ENCODE measurements around the gene SRSF10.
"Not testable (repeated sequence)": the region's sequence is repeated elsewhere in the genome, so short reads cannot be mapped to it uniquely, and the experiment has no call there.

SRSF10 gene

DNA sequence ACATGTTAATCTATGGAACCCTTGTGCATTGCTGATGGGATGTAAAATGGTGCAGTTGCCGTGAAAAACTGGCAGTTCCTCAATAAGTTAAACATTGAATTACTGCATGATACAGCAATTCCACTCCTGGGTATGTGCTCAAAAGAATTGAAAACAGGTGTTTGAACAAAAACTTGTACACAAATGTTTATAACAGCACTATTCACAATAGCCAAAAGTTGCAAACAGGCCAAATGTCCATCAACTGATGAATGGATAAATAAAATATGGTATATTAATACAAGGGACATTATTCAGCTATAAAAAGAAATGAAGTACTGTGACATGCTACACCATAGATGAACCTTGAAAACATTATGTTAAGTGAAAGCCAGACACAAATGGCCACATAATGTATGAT lies 17.7 kb upstream of the SRSF10 start:
- no peak for DNase-seq (ENCODE audit: low read depth in 2 of 2)

DNA sequence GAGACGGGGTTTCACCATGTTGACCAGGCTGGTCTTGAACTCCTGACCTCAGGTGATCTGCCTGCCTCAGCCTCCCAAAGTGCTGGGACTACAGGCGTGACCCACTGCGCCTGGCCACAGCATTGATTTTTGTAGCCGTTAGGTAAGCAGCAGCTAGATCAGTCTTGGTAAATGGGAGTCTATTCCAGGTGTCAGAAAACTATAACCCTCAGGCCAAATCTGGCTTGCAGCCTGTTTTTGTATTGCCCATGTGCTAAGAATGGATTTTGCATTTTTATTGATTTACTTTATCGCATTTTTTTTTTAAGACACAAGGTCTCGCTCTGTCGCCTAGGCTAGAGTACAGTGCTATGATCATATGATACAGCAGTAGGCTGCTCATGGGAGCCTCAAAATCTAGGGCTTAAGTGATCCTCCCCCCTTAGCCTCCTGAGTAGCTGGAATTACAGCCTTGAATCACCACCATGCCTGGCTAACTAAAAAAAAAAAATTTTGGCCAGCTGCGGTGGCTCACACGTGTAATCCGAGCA lies 16.6 kb upstream of the SRSF10 start:
- DNase-seq (ENCODE audit: low read depth in 2 of 2) = no peak

DNA sequence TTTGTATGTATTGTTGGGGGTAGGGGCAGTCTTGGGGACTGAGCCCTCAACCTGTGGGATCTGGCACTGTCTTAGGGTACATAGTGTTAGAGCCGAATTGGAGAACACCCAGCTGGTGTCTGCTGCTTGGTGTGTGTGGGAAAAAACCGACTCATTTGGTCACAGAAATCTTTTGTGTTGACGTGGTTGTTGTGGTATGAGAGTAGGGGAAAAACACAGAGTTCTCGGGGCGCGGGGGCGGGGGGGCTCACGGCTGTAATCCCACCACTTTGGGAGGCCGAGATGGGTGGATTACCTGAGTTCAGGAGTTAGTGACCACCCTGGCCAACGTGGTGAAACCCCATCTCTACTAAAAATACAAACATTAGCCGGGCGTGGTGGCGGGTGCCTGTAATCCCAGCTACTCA lies 15.3 kb upstream of the SRSF10 start:
- no peak for DNase-seq (ENCODE audit: low read depth in 2 of 2)

DNA sequence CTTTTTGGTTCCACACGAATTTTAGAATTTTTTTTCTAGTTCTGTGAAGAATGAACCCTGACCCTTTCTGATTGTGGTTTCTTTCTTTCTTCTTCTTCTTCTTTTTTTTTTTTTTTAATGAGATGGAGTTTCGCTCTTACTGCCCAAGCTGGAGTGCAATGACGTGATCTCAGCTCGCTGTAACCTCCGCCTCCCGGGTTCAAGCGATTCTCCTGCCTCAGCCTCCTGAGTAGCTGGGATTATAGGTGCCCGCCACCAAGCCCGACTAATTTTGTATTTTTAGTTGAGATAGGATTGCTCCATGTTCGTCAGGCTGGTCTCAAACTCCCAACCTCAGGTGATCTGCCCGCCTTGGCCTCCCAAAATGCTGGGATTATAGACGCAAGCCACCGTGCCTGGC lies 11.9 kb upstream of the SRSF10 start:
- not testable (repeated sequence) for DNase-seq (ENCODE audit: low read depth in 2 of 2)

DNA sequence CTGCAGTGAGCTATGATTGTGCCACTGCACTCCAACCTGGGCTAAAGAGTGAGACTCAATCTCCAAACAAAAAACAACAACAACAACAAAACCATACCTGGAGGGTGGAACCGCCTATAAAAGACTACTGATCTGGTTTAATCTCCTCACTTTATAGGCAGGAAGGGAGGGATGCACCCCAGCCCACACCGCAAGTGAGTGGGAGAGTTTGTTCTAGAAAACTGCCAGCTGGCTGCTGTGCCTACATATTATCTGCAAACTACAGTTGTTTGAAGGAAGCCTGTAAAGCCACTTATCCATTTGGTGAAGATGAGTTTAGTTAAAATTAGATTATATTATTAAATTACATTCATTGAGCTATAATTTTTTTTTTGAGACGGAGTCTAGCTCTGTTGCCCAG lies 9.1 kb upstream of the SRSF10 start:
- DNase-seq (ENCODE audit: low read depth in 2 of 2) = no peak

DNA sequence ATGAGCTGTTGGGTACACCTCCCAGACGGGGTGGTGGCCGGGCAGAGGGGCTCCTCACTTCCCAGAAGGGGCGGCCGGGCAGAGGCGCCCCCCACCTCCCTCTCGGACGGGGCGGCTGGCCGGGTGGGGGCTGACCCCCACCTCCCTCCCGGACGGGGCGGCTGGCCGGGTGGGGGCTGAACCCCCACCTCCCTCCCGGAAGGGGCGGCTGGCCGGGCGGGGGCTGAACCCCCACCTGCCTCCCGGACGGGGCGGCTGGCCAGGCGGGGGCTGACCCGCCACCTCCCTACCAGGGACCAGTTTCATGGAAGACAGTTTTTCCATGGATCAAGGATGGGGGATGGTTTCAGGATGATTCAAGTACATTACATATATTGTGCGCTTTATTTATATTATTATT lies 6.9 kb upstream of the SRSF10 start:
- not testable (repeated sequence) for DNase-seq (ENCODE audit: low read depth in 2 of 2)

DNA sequence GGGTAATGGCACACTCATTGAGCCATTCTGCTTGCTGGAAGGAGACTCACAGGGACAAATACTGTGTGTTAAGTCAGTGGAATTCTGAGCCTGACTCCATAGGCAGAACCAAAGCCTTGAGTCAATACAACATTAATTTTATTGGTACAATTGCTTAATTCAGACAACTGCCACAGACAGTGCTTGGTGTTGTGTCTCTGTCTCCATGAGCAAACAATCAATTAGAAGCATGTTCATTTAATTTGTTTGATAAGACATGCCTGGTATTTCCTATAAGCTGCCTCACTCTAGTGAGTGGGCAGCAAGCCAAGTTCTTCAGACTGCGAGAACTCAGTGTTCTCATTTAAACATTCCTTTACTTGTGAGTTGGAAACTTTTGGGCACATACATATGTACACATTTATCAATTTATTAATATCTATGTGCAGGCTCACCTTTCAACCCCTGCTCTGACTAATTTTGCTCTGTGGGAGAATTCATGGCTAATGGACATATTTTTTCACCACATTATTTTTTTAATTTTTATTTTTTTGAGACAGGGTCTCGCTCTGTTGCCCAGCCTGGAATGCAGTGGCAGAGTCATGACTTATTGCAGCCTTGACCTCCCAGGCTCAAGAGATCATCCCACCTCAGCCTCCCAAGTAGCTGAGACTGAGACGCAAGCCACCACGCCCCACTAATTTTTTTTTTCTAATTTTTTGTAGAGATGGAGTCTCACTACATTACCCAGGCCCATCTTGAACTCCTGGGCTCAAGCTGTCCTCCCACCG lies 4.5 kb upstream of the SRSF10 start:
- no peak for DNase-seq (ENCODE audit: low read depth in 2 of 2)

DNA sequence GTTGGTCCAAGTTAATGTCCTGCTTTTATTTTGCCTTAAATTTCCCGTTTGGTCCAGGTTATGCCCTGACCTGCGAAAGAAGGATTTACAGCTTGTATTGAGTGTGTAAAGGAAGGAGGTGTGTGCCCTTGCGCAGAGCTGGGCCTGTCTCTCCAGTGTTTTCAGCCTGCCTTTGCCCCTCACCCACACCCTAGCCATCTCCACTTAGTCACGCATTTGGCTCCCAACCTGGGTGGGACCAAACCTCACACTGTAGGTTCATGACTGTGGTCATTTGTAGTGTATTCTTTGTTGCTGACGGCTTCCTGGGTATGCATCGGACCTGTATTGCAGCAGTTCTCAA lies 572 bp upstream of the SRSF10 start:
- DNase-seq (ENCODE audit: low read depth in 2 of 2) = peak; percentile 47 to 68

DNA sequence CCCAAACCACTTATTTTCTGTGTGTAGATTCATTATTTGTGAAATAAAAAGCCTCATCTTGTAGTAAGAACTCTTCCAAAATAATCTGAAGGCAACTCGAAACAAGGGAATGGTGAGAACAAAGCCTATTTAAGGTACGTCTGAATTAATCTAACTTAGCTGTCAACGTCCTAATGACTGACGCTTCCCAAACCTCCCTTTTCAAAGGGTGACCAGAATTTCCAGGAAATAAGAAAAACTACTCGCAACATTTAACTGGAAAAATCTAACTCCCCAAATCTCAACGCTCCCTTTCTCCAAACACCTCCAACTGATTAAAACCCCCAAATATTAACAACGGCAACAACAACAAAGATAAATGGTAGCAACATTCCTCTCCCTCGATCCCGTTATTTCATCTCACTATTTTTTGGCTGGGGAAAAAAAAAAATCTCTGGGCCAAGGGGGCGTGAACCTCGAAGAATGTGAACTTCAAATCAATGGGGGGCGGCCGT lies 693 bp downstream of the SRSF10 start:
- DNase-seq (ENCODE audit: low read depth in 2 of 2) = no peak

DNA sequence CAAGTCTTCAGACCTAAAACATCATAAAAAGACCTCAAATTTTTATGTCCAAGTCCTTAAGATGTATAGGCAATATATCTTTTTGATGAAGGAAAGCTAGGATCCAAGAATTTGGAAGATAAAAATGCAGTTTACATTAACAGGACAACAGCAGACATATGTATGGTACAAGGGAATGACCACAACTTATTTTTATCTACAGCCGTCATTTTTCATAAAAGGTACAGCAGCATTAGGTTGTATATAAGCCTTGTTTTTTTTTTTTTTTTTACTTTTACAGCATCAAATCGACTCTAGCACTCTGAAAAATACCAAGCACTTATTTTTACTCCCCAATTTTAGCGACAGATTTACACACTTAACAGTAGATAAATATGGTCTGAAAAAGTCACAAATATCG lies 1.3 kb downstream of the SRSF10 start:
- no peak for DNase-seq (ENCODE audit: low read depth in 2 of 2)

DNA sequence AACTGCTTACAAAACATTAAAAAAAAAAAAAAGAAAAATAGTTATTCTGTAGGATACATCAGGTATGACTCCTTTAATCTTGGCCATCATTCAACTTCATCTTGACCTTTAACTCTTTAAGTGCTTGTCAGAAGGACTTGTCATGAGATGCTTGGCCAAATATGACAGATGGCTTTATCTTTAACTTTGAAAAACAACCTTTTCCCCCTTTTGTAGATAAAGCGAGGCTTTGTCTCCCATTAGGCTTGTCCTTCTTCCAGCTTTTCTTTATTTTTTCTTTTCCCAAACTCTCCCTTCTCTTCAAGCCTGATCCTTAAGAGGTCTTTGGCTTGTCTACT lies 2.3 kb downstream of the SRSF10 start:
- no peak for DNase-seq (ENCODE audit: low read depth in 2 of 2)

DNA sequence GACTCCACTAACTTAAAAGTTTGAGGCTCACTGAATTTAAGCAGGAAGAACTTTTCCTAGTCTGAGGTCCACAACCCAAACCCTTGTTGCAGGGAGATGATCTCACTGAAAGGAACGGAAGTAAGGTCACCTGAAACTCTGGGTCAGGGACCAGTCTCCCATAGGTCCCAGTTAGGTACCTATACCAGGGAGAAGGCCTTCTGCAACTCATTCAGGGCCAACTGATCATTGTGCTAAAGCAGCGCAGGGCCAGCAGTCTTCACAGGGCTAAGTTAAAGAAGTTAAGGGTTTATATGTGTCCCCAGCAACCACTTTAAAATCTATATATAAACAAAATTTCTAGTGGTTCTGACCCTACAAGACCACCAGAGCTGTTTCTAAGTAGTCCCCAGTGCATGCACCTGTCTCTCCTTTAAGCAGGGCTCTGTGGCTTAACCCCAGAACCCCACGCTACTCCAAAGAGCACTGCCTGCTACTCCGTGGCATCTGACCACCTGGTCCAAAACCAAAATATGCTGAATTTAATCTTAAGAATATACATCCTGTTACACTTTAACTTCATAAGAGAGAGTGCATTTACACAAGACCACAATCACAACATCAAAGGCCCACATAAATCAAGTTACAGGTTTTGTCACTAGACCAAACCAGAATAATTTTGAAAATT lies 2.8 kb downstream of the SRSF10 start:
- no peak for DNase-seq (ENCODE audit: low read depth in 2 of 2)

DNA sequence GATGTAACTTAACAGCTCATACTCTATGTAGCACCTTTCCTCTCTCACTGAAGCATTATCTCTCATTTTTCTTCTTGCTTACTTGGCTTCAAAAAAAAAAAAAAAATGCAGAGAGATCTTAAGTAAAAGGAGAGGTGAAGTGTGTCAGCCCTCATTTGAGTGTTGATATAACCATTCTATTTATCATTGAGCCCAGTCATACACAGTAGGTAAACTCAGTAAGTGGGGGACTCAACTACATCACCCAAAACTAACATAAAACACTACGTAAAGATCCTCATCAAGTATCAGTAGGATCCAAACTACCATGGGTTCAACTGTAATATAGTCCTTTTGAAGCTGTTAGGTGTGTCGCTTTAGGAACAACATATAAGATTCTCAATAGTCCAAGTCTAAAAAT lies 12.3 kb downstream of the SRSF10 start:
- no peak for DNase-seq (ENCODE audit: low read depth in 2 of 2)

DNA sequence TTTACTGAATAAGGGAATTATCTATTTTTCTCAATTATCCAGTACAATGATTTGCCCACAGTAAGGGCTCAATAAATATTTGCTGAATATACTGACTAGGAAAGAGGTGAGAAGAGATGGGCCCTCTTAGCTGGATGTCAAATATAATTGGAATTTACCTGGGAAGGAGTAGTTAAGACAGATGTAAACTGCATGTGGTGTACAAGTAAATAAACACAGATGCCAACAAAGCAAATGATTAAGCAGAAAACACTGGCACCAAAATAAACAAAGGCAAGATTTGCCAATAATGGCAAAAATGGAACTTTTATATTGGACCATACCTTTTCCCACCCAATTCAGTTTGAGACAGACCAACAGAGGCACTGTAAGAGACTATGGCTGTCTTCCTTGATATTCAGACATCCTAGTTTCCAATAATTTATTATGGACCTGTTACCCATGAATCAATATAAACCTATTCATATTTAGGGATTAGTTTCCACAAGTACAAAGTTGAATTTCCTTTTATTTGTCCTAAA lies 13.1 kb downstream of the SRSF10 start:
- DNase-seq (ENCODE audit: low read depth in 2 of 2) = no peak

DNA sequence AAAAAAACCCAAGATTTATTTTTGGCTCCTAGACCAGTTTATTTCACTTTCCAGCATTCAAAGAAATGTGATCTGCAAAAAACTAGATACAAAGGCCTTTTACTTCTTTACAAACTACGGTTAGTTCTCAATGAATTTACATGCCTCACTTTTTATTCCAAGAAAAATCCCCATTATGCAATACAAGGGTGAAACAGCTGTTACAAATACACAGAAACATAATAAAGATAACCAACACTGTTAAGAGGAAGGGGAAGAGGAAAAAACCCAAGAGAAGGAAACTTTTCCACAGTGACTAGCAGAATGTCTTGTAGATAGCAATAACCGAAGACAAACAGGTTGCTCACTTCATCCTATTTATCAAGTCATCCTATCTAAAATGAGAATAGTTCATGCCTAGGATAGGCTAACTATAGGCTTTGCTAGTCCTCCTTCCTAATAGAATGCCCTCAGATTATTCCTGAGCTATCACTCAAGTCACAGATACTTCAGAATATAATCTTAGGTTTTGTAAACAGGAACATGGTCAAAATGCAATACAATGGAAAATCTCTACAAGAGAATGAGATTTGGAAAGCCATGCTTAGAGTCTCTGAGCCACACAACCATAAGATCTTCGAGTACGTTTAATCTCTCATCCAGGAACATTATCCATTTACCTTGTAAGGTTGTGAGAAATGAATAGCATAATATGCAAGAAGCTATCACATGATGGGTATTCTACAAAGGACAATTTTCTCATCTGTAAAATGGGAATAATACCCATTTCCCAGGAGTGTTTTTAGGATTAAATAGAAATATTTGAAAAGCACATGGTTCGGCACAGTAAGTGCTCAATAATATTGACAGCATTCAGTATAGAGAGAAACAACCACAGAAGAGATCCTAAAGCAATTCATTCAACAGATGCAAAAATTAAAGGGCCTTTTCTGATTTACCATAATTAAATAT lies 15.1 kb downstream of the SRSF10 start:
- no peak for DNase-seq (ENCODE audit: low read depth in 2 of 2)

DNA sequence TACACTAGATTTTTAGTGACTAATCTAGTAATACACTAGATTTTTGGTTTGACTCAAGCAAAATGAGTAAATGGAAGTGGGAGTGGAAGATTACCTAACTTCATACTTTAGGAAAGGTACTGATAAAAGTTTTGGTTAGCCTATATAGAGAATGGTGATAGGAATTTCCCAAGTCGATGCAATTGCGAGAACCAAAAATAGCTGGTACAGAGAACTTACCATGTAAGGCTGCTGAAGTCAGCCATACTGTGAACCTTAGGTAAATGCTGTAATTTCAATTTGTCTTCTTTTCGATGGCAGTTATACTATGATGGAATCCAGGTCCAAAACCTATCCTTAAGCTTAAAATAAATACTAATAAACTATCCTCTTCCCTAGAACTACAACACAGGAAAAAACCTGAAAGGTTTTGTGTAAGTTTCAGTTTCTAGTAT lies 15.9 kb downstream of the SRSF10 start:
- DNase-seq (ENCODE audit: low read depth in 2 of 2) = no peak

DNA sequence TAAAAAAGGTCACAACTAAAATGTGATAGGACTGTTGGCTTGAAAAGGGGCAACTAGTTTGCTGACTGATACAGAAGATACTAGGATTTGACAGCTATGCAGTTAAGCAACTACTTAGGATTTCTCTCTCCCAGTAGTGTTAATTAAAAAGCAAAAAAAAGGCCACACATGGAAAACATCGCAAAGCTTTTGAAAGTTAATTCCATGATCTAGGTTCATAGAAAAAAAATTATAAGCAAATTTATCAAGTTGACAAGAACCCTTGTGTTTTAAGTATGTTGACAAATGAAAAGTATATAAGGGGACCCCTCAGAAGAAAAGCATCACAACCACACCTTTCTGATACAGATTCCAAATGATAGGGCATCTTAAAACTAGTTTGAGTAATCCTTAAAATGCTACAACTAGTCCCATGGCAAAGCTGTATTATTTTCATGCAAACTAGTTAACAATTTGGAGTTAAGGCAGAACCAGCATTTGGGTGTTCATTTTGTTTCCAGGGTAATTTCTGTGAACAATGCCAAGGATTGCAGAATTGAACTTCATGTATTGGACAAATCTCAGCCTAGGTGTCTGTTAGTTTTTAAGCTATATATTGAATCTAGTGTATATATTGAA lies 16.4 kb downstream of the SRSF10 start:
- DNase-seq (ENCODE audit: low read depth in 2 of 2) = no peak

DNA sequence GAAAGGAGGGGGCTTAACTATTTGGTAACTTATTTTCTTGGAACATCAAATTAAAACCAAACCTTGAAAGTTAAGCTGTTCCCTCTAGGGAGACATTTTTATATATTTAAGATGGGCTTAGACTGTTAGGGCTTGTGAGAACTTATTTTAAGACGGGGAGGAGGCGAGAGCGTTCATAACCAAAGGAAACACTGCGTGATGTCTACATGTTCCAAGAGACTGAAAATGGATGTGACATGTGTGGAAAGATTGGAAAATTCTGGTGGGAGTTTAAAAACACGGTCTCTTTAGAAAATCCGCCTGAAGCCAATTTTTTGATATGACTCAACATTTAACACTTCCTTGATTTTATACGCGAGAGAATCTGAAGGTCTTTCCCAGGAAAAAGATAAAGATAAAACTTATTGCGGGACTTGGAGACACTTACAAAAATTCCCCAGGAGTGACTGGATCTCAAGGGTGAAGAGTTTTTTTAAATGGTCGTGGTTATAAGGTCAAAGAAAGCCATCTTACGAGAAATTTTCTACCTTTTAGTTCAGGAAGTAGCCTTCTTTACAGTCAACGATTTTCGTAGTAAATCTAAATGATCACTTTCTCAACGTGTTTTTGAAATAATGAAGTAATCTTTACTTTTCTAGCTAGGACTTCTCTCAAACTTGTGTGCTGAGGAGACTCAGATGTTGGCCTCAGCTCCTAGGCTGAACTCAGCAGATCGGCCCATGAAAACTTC lies 19.7 kb downstream of the SRSF10 start:
- no peak for DNase-seq (ENCODE audit: low read depth in 2 of 2)

DNA sequence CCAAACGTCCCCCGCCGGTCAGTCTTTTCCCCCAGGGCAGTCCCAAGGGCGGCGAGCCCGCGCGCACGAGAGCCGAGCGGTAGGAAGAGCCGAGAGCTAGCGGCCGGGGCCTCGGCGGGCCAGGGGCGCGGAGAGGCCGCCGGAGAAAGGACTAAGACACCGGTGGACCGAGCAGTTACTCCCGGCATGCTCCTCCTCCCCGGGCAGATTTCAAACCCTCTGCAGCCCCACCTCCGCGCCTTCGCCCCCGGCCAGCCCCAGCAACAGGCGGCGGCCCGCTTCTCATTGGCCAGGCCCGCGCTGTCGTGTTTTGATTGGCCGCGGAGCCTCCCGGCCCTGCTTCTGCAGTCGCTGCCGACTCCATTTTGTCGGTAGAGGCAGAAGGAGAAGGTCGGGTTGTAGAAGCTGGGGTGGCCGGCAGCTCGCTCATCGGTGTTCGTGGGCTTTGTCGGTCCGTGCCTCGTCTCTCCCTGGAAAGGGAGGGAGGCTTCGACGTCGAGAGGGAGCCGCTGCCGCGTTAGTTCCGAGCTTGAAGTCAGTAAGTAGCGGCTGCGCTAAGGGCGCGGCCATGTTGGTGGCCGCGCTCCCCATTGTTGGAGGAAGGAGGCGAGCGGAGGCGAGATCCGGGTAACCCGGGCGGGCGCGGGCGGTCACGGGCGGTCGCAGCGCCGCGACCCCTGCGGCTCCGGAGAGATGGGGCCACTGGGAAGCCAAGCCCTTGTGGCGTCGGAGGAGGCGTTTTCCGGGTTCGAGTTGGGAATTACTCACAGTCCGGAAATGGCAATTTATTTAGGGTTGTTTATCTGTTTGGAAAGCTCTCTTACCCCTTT lies 20.5 kb downstream of the SRSF10 start, which contains the start of gene PNRC2:
TSS of gene PNRC2 (plus strand) at position 368 of the 830 bp plus-strand sequence. CDS start 1,630 bp downstream, outside the sequence.
- DNase-seq (ENCODE audit: low read depth in 2 of 2) = peak; percentile 93 to 96
